ENCODE measurements around the gene HAVCR2.
"Not testable (repeated sequence)": the region's sequence is repeated elsewhere in the genome, so short reads cannot be mapped to it uniquely, and the experiment has no call there.

- TF ChIP-seq, protein P1, sequence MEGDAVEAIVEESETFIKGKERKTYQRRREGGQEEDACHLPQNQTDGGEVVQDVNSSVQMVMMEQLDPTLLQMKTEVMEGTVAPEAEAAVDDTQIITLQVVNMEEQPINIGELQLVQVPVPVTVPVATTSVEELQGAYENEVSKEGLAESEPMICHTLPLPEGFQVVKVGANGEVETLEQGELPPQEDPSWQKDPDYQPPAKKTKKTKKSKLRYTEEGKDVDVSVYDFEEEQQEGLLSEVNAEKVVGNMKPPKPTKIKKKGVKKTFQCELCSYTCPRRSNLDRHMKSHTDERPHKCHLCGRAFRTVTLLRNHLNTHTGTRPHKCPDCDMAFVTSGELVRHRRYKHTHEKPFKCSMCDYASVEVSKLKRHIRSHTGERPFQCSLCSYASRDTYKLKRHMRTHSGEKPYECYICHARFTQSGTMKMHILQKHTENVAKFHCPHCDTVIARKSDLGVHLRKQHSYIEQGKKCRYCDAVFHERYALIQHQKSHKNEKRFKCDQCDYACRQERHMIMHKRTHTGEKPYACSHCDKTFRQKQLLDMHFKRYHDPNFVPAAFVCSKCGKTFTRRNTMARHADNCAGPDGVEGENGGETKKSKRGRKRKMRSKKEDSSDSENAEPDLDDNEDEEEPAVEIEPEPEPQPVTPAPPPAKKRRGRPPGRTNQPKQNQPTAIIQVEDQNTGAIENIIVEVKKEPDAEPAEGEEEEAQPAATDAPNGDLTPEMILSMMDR (IDR thresholded peaks at IDR 0.05 in 8 of 11, conservative IDR thresholded peaks at IDR 0.05 in 3 of 11): not testable (repeated sequence)
- TF ChIP-seq POLR2A (IDR thresholded peaks at IDR 0.05): not testable (repeated sequence)
Observed at GRCh38 chr5:157056848-157057247, 52.0 kb downstream of the HAVCR2 start.
